DMS153 (cell line): ENCODE results near the gene PAK1.

ENCODE experiments used
- DNase-seq: peaks from one replicate; lab custom pipeline; 2025; lab: John Stamatoyannopoulos, UW

Gene PAK1

GRCh38 chr11:77370217-77370616, 103.7 kb downstream of the PAK1 start:
- no peak for DNase-seq

- DNase-seq, result no peak
These were observed 112.7 kb downstream of the PAK1 start for GRCh38 chr11:77361184-77361583.

- no peak for DNase-seq
These were observed 114.4 kb downstream of the PAK1 start for GRCh38 chr11:77359481-77359880.

- no peak for DNase-seq
These were observed 120.8 kb downstream of the PAK1 start for GRCh38 chr11:77353131-77353530.

GRCh38 chr11:77351281-77351886, 122.5 kb downstream of the PAK1 start:
- no peak for DNase-seq

GRCh38 chr11:77347948-77348347, 125.9 kb downstream of the PAK1 start:
- DNase-seq, result no peak

GRCh38 chr11:77346906-77347603, 126.8 kb downstream of the PAK1 start:
- no peak for DNase-seq

GRCh38 chr11:77345621-77346020, 128.3 kb downstream of the PAK1 start:
- no peak for DNase-seq

GRCh38 chr11:77340501-77340900, 133.4 kb downstream of the PAK1 start:
- no peak for DNase-seq

- no peak for DNase-seq
These were observed 141.6 kb downstream of the PAK1 start for GRCh38 chr11:77332259-77332658.

- no peak for DNase-seq
These were observed 148.7 kb downstream of the PAK1 start for GRCh38 chr11:77325159-77325558.

GRCh38 chr11:77324508-77324907, 149.4 kb downstream of the PAK1 start:
- no peak for DNase-seq

- no peak for DNase-seq
These were observed 150.8 kb downstream of the PAK1 start for GRCh38 chr11:77322926-77323590.

- no peak for DNase-seq
These were observed 151.4 kb downstream of the PAK1 start for GRCh38 chr11:77322506-77322905.

GRCh38 chr11:77320351-77320750, 153.5 kb downstream of the PAK1 start:
- DNase-seq, result no peak

GRCh38 chr11:77318600-77318999, 155.3 kb downstream of the PAK1 start:
- no peak for DNase-seq

- DNase-seq, result no peak
These were observed 157.1 kb downstream of the PAK1 start for GRCh38 chr11:77316733-77317342.

- no peak for DNase-seq
These were observed 161.8 kb downstream of the PAK1 start for GRCh38 chr11:77312107-77312506.

- DNase-seq, result no peak
These were observed 162.2 kb downstream of the PAK1 start for GRCh38 chr11:77311701-77312100.

- DNase-seq, result no peak
These were observed 163.2 kb downstream of the PAK1 start for GRCh38 chr11:77310721-77311120.

GRCh38 chr11:77309401-77310085, 164.4 kb downstream of the PAK1 start:
- DNase-seq, result no peak

- DNase-seq, result no peak
These were observed 165.1 kb downstream of the PAK1 start for GRCh38 chr11:77308838-77309237.
